ENCODE measurements around the gene TTC21A.

The TTC21A gene

GRCh38 chr3:39184081-39184967 lies 76.8 kb downstream of the TTC21A start:
- no peak for DNase-seq

GRCh38 chr3:39184968-39185285 lies 77.4 kb downstream of the TTC21A start:
- DNase-seq: no peak

- no peak for DNase-seq
Observed at GRCh38 chr3:39185326-39185958, 78.0 kb downstream of the TTC21A start.

GRCh38 chr3:39185959-39186691 lies 78.6 kb downstream of the TTC21A start:
- DNase-seq: no peak

- no peak for DNase-seq
Observed at GRCh38 chr3:39186692-39187151, 79.2 kb downstream of the TTC21A start.

GRCh38 chr3:39187372-39188155 lies 80.1 kb downstream of the TTC21A start:
- no peak for DNase-seq
